SK-N-SH (cell line): ENCODE measurements around the gene GSTO2. TPM values are rescaled to one million over a fixed set of nuclear protein-coding genes. Genes with fewer than 3 reads are reported as not detected.

Experiments used
- CTCF ChIA-PET: fragments of 300-600, 350-600 bp; formaldehyde crosslinking; extraction: SDS; loops from one replicate; lab custom pipeline; 2021; lab: Yijun Ruan, JAX
- POLR2A ChIA-PET: fragments of 350-600 bp; sonication (Branson Sonifier 250); formaldehyde crosslinking; extraction: SDS; loops from one replicate; lab custom pipeline; 2020; ENCODE audit warnings: antibody characterized with exemption, inconsistent platforms; lab: Yijun Ruan, JAX
- DNase-seq: peaks from one replicate; pipeline ENCODE4 v3.0.0; 2012
- H2AFZ ChIP-seq: fragments of 200-600 bp; sonication (generic); 2 replicates; pipeline ENCODE4 v1.8.1; 2016; ENCODE audit warnings: antibody characterized with exemption, mild to moderate bottlenecking, low read depth
- H3F3A ChIP-seq: fragments of 200-600 bp; sonication (generic); replicated peaks from 2 replicates; pipeline ENCODE3; 2016; ENCODE audit warnings: antibody characterized with exemption, mild to moderate bottlenecking; ENCODE audit not compliant: insufficient read depth
- H3K27ac ChIP-seq, 2 experiments: fragments of 200-500 bp in 1 of 2; fragments of 200-600 bp in 1 of 2; sonication (Bioruptor generic) in 1 of 2; sonication (generic), shearing (Covaris generic) in 1 of 2; 2 replicates each; pipeline versions ENCODE4 v1.5.1 to v1.6.1; 2014 to 2016; ENCODE audit warnings: low read depth in 2 of 2, inconsistent platforms in 1 of 2, low read length in 1 of 2, mild to moderate bottlenecking in 1 of 2, mixed read lengths in 1 of 2
- H3K27me3 ChIP-seq: fragments of 200-600 bp; sonication (generic), shearing (Covaris generic); 2 replicates; pipeline ENCODE4 v1.6.1; 2016; ENCODE audit warnings: mixed run types; ENCODE audit not compliant: insufficient read depth
- H3K36me3 ChIP-seq, 2 experiments: fragments of 200-500 bp in 1 of 2; fragments of 200-600 bp in 1 of 2; sonication (Bioruptor generic) in 1 of 2; sonication (generic) in 1 of 2; replicated peaks in 1 of 2; 2 replicates each; pipeline versions ENCODE3 to v1.5.1; 2014 to 2016; ENCODE audit warnings: low read length in 1 of 2, mild to moderate bottlenecking in 1 of 2; ENCODE audit not compliant: insufficient read depth in 2 of 2, control insufficient read depth in 1 of 2
- H3K4me1 ChIP-seq, 2 experiments: fragments of 200-500 bp in 1 of 2; fragments of 200-600 bp in 1 of 2; sonication (Bioruptor generic) in 1 of 2; sonication (generic), shearing (Covaris generic) in 1 of 2; 2 replicates each; pipeline versions ENCODE4 v1.5.1 to v1.6.1; 2014 to 2016; ENCODE audit warnings: low read depth in 1 of 2, low read length in 1 of 2, mixed run types in 1 of 2; ENCODE audit not compliant: insufficient read depth in 2 of 2, control insufficient read depth in 1 of 2
- H3K4me2 ChIP-seq: fragments of 200-600 bp; sonication (generic), shearing (Covaris generic); 2 replicates; pipeline ENCODE4 v1.6.1; 2017; ENCODE audit warnings: mixed run types
- H3K4me3 ChIP-seq, 2 experiments: fragments of 200-500 bp in 1 of 2; fragments of 200-600 bp in 1 of 2; sonication (Bioruptor generic) in 1 of 2; sonication (generic), shearing (Covaris generic) in 1 of 2; 2 replicates each; pipeline versions ENCODE4 v1.5.1 to v1.8.1; 2014 to 2016; ENCODE audit warnings: low read depth in 2 of 2, inconsistent platforms in 1 of 2, low read length in 1 of 2, mild to moderate bottlenecking in 1 of 2, mixed read lengths in 1 of 2, moderate library complexity in 1 of 2
- H3K79me2 ChIP-seq: fragments of 200-600 bp; sonication (generic); 2 replicates; pipeline ENCODE4 v1.8.1; 2017; ENCODE audit warnings: mild to moderate bottlenecking; ENCODE audit not compliant: insufficient read depth
- H3K9ac ChIP-seq: fragments of 200-600 bp; sonication (generic); 2 replicates; pipeline ENCODE4 v1.6.1; 2017; ENCODE audit warnings: mixed run types
- H3K9me2 ChIP-seq: fragments of 200-600 bp; sonication (generic); 2 replicates; pipeline ENCODE4 v1.6.1; 2017; ENCODE audit warnings: mixed run types
- H3K9me3 ChIP-seq: fragments of 200-600 bp; sonication (generic); 2 replicates; pipeline ENCODE4 v1.6.1; 2017; ENCODE audit warnings: mixed run types, mild to moderate bottlenecking, moderate library complexity
- H4K20me1 ChIP-seq: fragments of 200-600 bp; sonication (generic); 2 replicates; pipeline ENCODE4 v1.6.1; 2017; ENCODE audit warnings: mild to moderate bottlenecking, mixed run types; ENCODE audit not compliant: insufficient read depth
- CHD2 ChIP-seq: fragments of 150-350 bp; IDR thresholded peaks from 2 replicates; pipeline ENCODE4 v1.6.1; 2018; ENCODE audit warnings: low read length; ENCODE audit not compliant: partially characterized antibody
- CTCF ChIP-seq: fragments of 200-600 bp; sonication (generic); IDR thresholded peaks from 2 replicates; pipeline ENCODE4 v1.6.1; 2017; ENCODE audit warnings: antibody characterized with exemption, mild to moderate bottlenecking, moderate library complexity
- EP300 ChIP-seq, 2 experiments: IDR thresholded peaks; 2 replicates each; pipeline versions ENCODE4 v1.4.0 to v1.6.1; 2012; ENCODE audit warnings: borderline replicate concordance in 1 of 2, low read depth in 1 of 2, low read length in 1 of 2
- GABPA ChIP-seq: IDR thresholded peaks from 2 replicates; pipeline ENCODE4 v1.4.0; 2012; ENCODE audit warnings: low read depth, mild to moderate bottlenecking
- IRF3 ChIP-seq: fragments of 150-350 bp; IDR thresholded peaks from 2 replicates; pipeline ENCODE4 v1.6.1; 2016; ENCODE audit warnings: mild to moderate bottlenecking, low read depth, low read length
- JUND ChIP-seq: IDR thresholded peaks from 2 replicates; pipeline ENCODE4 v1.4.0; 2012
- NFIC ChIP-seq: IDR thresholded peaks from 2 replicates; pipeline ENCODE4 v1.4.0; 2012; ENCODE audit warnings: borderline replicate concordance
- REST ChIP-seq: IDR thresholded peaks from 2 replicates; pipeline ENCODE4 v1.6.1; 2012; ENCODE audit warnings: mild to moderate bottlenecking, low read depth, low read length, moderate library complexity
- RFX5 ChIP-seq: IDR thresholded peaks from 2 replicates; pipeline ENCODE4 v1.6.1; 2012; ENCODE audit warnings: mild to moderate bottlenecking, improper control_type of control experiment, low read length
- TCF12 ChIP-seq: IDR thresholded peaks from 2 replicates; pipeline ENCODE4 v1.4.0; 2012
- USF1 ChIP-seq: IDR thresholded peaks from 2 replicates; pipeline ENCODE4 v1.4.0; 2012; ENCODE audit warnings: low read depth, borderline replicate concordance
- WGBS: methylation state at CpG from one replicate; pipeline ENCODE4 v1.1.6; 2017; ENCODE audit warnings: low lambda C conversion rate; 5-methylcytosine and 5-hydroxymethylcytosine counted together
- polyA plus RNA-seq, 3 experiments: library from polyadenylated mRNA; depleted of rRNA; stranded (reverse); fragments of >200 nt; gene quantifications; 2 replicates each; pipeline ENCODE4 v1.2.3, GENCODE V29; 2012

Gene GSTO2
- polyA plus RNA-seq, 1 of the 3 experiments (the other 2 are of a cell fraction), result 0.49 TPM

GRCh38 chr10:104286939-104287338 lies 18.0 kb downstream of the GSTO2 start:
- no peaks in the 10 kb centered on the region for H3K79me2 ChIP-seq
- H3K9me2 ChIP-seq, result no peaks in the 10 kb centered on the region
- H4K20me1 ChIP-seq, result no peaks in the 10 kb centered on the region
- no peak for DNase-seq
- H3K9ac ChIP-seq, result no peak overlapping the region
- CTCF ChIA-PET, result interaction anchor here (1.2 to 2.2 kb wide), 5 partner anchors 12 to 67 kb away, joined by 6 to 16 read pairs (median 8); partner anchors contain the start of gene CFAP58
- no peak overlapping the region for H3K27ac ChIP-seq
- H3K4me1 ChIP-seq, result peaks cover 0 to 2% of the 10 kb centered on the region in 2 experiments; a peak in 1 of 4 replicates
- no peaks in the 10 kb centered on the region for H3K27me3 ChIP-seq
- H3K4me2 ChIP-seq, result no peak overlapping the region
- H3K9me3 ChIP-seq, result no peaks in the 10 kb centered on the region
- WGBS, result 63% methylated on average over 2 of the region's 2 CpGs
- H3K36me3 ChIP-seq, result no peaks in the 10 kb centered on the region
- TF ChIP-seq IRF3 (no peak), CHD2 (no peak), EP300 (IDR thresholded peaks at IDR 0.05; ENCODE audit: borderline replicate concordance in 1 of 2, low read depth in 1 of 2, low read length in 1 of 2) (no peak), USF1 (no peak), GABPA (no peak), CTCF (no peak), TCF12 (no peak), JUND (no peak), REST (no peak), NFIC (no peak), RFX5 (no peak)
- no peak overlapping the region for H2AFZ ChIP-seq
- POLR2A ChIA-PET, result no interaction called here
- H3K4me3 ChIP-seq, result no peak overlapping the region
- peaks cover 3% of the 10 kb centered on the region for H3F3A ChIP-seq
